ENCODE results near the gene CASP7. TPM values are rescaled to one million over a fixed set of nuclear protein-coding genes. Genes with fewer than 3 reads are reported as not detected.
"Not testable (repeated sequence)": the region's sequence is repeated elsewhere in the genome, so short reads cannot be mapped to it uniquely, and the experiment has no call there.

CASP7 gene
- total RNA-seq, 1 donor from 2014 or later = 71.8 TPM

GRCh38 chr10:113754768-113755167, 75.1 kb downstream of the CASP7 start:
- no peak for DNase-seq

- DNase-seq = no peak
These were observed 77.3 kb downstream of the CASP7 start for GRCh38 chr10:113756940-113757543.

- DNase-seq = no peak
These were observed 82.4 kb downstream of the CASP7 start for GRCh38 chr10:113762083-113762482.

GRCh38 chr10:113764582-113764981, 84.9 kb downstream of the CASP7 start:
- no peak for DNase-seq

- DNase-seq = no peak
These were observed 86.2 kb downstream of the CASP7 start for GRCh38 chr10:113765910-113766309.

- no peak for DNase-seq
These were observed 87.5 kb downstream of the CASP7 start for GRCh38 chr10:113767222-113767621.

GRCh38 chr10:113770346-113770745, 90.6 kb downstream of the CASP7 start:
- no peak for DNase-seq

- DNase-seq = not testable (repeated sequence)
These were observed 91.4 kb downstream of the CASP7 start for GRCh38 chr10:113771131-113771530.

GRCh38 chr10:113775686-113776294, 96.1 kb downstream of the CASP7 start:
- no peak for DNase-seq

GRCh38 chr10:113776553-113776952, 96.8 kb downstream of the CASP7 start:
- no peak for DNase-seq

Other genes with a start within 250 kb of the CASP7 start
- under 0.01 and 0.19 TPM in 2 replicates for gene HABP2, start 126.9 kb upstream of the CASP7 start, total RNA-seq
- not detected in 2 replicates for gene NRAP, start 15.9 kb upstream of the CASP7 start, total RNA-seq
- not detected in 2 replicates for gene PLEKHS1, start 71.8 kb downstream of the CASP7 start, total RNA-seq
- 8.0 and 12.3 TPM in 2 replicates for gene DCLRE1A, start 174.2 kb downstream of the CASP7 start, total RNA-seq
- 15.8 and 22.6 TPM in 2 replicates for gene NHLRC2, start 174.7 kb downstream of the CASP7 start, total RNA-seq

Measured in dermis blood vessel endothelial cell (primary cell).